ENCODE results near the gene RNF126.

The RNF126 gene

GRCh38 chr19:617551-618246 is 45.3 kb downstream of the RNF126 start:
- ChIA-PET POLR2A (interaction anchor here (1.0 kb wide), 1 partner anchor 44 kb away, joined by 5 read pairs; no protein-coding TSS in a partner anchor), CTCF (interaction anchor here (1.1 kb wide), 1 partner anchor 107 kb away, joined by 3 read pairs; no protein-coding TSS in a partner anchor)
- no peak for TF ChIP-seq CTCF (IDR thresholded peaks at IDR 0.05; ENCODE audit: control extremely low read depth, extremely low read depth, low read depth, missing control alignments)
- DNase-seq (ENCODE audit: extremely low spot score): no peak

GRCh38 chr19:616747-617526 is 46.1 kb downstream of the RNF126 start:
- no peak for DNase-seq (ENCODE audit: extremely low spot score)
- TF ChIP-seq CTCF (IDR thresholded peaks at IDR 0.05; ENCODE audit: control extremely low read depth, extremely low read depth, low read depth, missing control alignments): no peak
- POLR2A ChIA-PET: interaction anchor here (1.0 kb wide), 1 partner anchor 43 kb away, joined by 5 read pairs; no protein-coding TSS in a partner anchor
- CTCF ChIA-PET: no interaction called here

- ChIA-PET CTCF (no interaction called here), POLR2A (no interaction called here)
- DNase-seq (ENCODE audit: extremely low spot score): no peak
- no peak for TF ChIP-seq CTCF (IDR thresholded peaks at IDR 0.05; ENCODE audit: control extremely low read depth, extremely low read depth, low read depth, missing control alignments)
Measured at GRCh38 chr19:616062-616700, 46.8 kb downstream of the RNF126 start.

- no peak for DNase-seq (ENCODE audit: extremely low spot score)
- TF ChIP-seq CTCF (IDR thresholded peaks at IDR 0.05; ENCODE audit: control extremely low read depth, extremely low read depth, low read depth, missing control alignments): no peak
- ChIA-PET POLR2A (no interaction called here), CTCF (no interaction called here)
Measured at GRCh38 chr19:615619-616018, 47.4 kb downstream of the RNF126 start.

- ChIA-PET POLR2A (no interaction called here), CTCF (interaction anchor here (3.7 kb wide), 1 partner anchor 29 kb away, joined by 12 read pairs; no protein-coding TSS in a partner anchor)
- no peak for DNase-seq (ENCODE audit: extremely low spot score)
- no peak for TF ChIP-seq CTCF (IDR thresholded peaks at IDR 0.05; ENCODE audit: control extremely low read depth, extremely low read depth, low read depth, missing control alignments)
Measured at GRCh38 chr19:613732-614567, 49.1 kb downstream of the RNF126 start.

GRCh38 chr19:612941-613340 is 50.1 kb downstream of the RNF126 start:
- POLR2A ChIA-PET: no interaction called here
- DNase-seq (ENCODE audit: extremely low spot score): no peak
- no peak for TF ChIP-seq CTCF (IDR thresholded peaks at IDR 0.05; ENCODE audit: control extremely low read depth, extremely low read depth, low read depth, missing control alignments)
- CTCF ChIA-PET: interaction anchor here (3.7 kb wide), 1 partner anchor 28 kb away, joined by 12 read pairs; no protein-coding TSS in a partner anchor
